NCI-H69 (cell line): ENCODE measurements around the gene MAGI3.
"Not testable (repeated sequence)": the region's sequence is repeated elsewhere in the genome, so short reads cannot be mapped to it uniquely, and the experiment has no call there.

Experiments used
- DNase-seq: peaks from one replicate; lab custom pipeline; 2025; lab: John Stamatoyannopoulos, UW

Gene MAGI3

GRCh38 chr1:113517346-113517745 is 127.0 kb downstream of the MAGI3 start:
- DNase-seq = no peak

GRCh38 chr1:113517983-113518382 is 127.7 kb downstream of the MAGI3 start:
- no peak for DNase-seq

GRCh38 chr1:113519556-113519955 is 129.2 kb downstream of the MAGI3 start:
- no peak for DNase-seq

- no peak for DNase-seq
Observed at GRCh38 chr1:113530021-113530420, 139.7 kb downstream of the MAGI3 start.

GRCh38 chr1:113531321-113531720 is 141.0 kb downstream of the MAGI3 start:
- DNase-seq = no peak

GRCh38 chr1:113533061-113533460 is 142.7 kb downstream of the MAGI3 start:
- no peak for DNase-seq

GRCh38 chr1:113534130-113534817 is 144.0 kb downstream of the MAGI3 start:
- no peak for DNase-seq

- DNase-seq = peak; percentile 20
Observed at GRCh38 chr1:113534875-113535274, 144.6 kb downstream of the MAGI3 start.

- DNase-seq = peak; percentile 2
Observed at GRCh38 chr1:113536182-113536780, 146.0 kb downstream of the MAGI3 start.

GRCh38 chr1:113538225-113538624 is 147.9 kb downstream of the MAGI3 start:
- peak; percentile 64 for DNase-seq

GRCh38 chr1:113540335-113540734 is 150.0 kb downstream of the MAGI3 start:
- peak; percentile 3 for DNase-seq

- DNase-seq = no peak
Observed at GRCh38 chr1:113541106-113541505, 150.8 kb downstream of the MAGI3 start.

- no peak for DNase-seq
Observed at GRCh38 chr1:113542221-113542701, 151.9 kb downstream of the MAGI3 start.

GRCh38 chr1:113543110-113543509 is 152.8 kb downstream of the MAGI3 start:
- DNase-seq = no peak

- DNase-seq = peak; percentile 30
Observed at GRCh38 chr1:113545210-113545609, 154.9 kb downstream of the MAGI3 start.

- DNase-seq = no peak
Observed at GRCh38 chr1:113545626-113546025, 155.3 kb downstream of the MAGI3 start.

GRCh38 chr1:113551728-113552127 is 161.4 kb downstream of the MAGI3 start:
- DNase-seq = no peak

- no peak for DNase-seq
Observed at GRCh38 chr1:113552244-113552643, 161.9 kb downstream of the MAGI3 start.

- no peak for DNase-seq
Observed at GRCh38 chr1:113557187-113557586, 166.9 kb downstream of the MAGI3 start.

- DNase-seq = no peak
Observed at GRCh38 chr1:113565621-113566020, 175.3 kb downstream of the MAGI3 start.

GRCh38 chr1:113567427-113567826 is 177.1 kb downstream of the MAGI3 start:
- no peak for DNase-seq

GRCh38 chr1:113575744-113576260 is 185.5 kb downstream of the MAGI3 start:
- DNase-seq = not testable (repeated sequence)

GRCh38 chr1:113576271-113576670 is 186.0 kb downstream of the MAGI3 start:
- no peak for DNase-seq
